Panc1 (cell line): ENCODE measurements around the gene GDPD5. TPM values are rescaled to one million over a fixed set of nuclear protein-coding genes. Genes with fewer than 3 reads are reported as not detected.

Source experiments
- ATAC-seq: fragments of 200-7000 bp; cut with Tn5 transposase; 2 replicates; pipeline ENCODE4 v1.9.1; 2020; ENCODE audit warnings: mild to moderate bottlenecking, moderate library complexity
- BruUV-seq: library from RNA; stranded (reverse); fragments of 400-500 nt; replicated peaks from 2 replicates; lab custom pipeline; 2021; lab: Mats Ljungman, UMichigan
- CTCF ChIA-PET: fragments of 300-600 bp; sonication (Branson Sonifier 250); formaldehyde crosslinking; loops from one replicate; lab custom pipeline; 2022; ENCODE audit warnings: antibody characterized with exemption; lab: Charles Lee
- POLR2A ChIA-PET: fragments of 300-600 bp; sonication (Branson Sonifier 250); formaldehyde crosslinking; loops from one replicate; lab custom pipeline; 2022; ENCODE audit warnings: antibody characterized with exemption; lab: Charles Lee
- DNase-seq: peaks from one replicate; pipeline ENCODE4 v3.0.0-alpha.2; 2010; ENCODE audit warnings: low read depth, low spot score
- H3K27ac ChIP-seq: 2 replicates; pipeline ENCODE4 v1.5.1; 2011; ENCODE audit warnings: mild to moderate bottlenecking, low read length, inconsistent platforms
- H3K27me3 ChIP-seq: fragments of 200-500 bp; sonication (Bioruptor generic); 2 replicates; pipeline ENCODE4 v1.6.0; 2014; ENCODE audit warnings: low read length, inconsistent platforms; ENCODE audit not compliant: control insufficient read depth, insufficient read depth
- H3K36me3 ChIP-seq: fragments of 200-500 bp; sonication (Bioruptor generic); 2 replicates; pipeline ENCODE4 v1.5.1; 2014; ENCODE audit warnings: inconsistent platforms, mild to moderate bottlenecking, low read length, moderate library complexity; ENCODE audit not compliant: control insufficient read depth, insufficient read depth
- H3K4me1 ChIP-seq: 2 replicates; pipeline ENCODE4 v1.5.1; 2011; ENCODE audit warnings: inconsistent platforms, mild to moderate bottlenecking, low read length, moderate library complexity; ENCODE audit not compliant: control insufficient read depth, insufficient read depth
- H3K4me3 ChIP-seq, 2 experiments: 2 replicates each; pipeline ENCODE4 v1.5.1; 2011 to 2012; ENCODE audit warnings: low read depth in 2 of 2, low read length in 2 of 2, mild to moderate bottlenecking in 2 of 2, inconsistent platforms in 1 of 2, moderate library complexity in 1 of 2
- H3K9me3 ChIP-seq: fragments of 200-500 bp; sonication (Bioruptor generic); 2 replicates; pipeline ENCODE4 v1.5.1; 2014; ENCODE audit warnings: low read depth, mild to moderate bottlenecking, inconsistent platforms, low read length, moderate library complexity; ENCODE audit not compliant: control insufficient read depth, insufficient read depth
- POLR2AphosphoS5 ChIP-seq: IDR thresholded peaks from 2 replicates; pipeline ENCODE4 v1.6.1; 2012; ENCODE audit warnings: mild to moderate bottlenecking, low read depth, low read length, moderate library complexity
- SIN3A ChIP-seq: IDR thresholded peaks from 2 replicates; pipeline ENCODE4 v1.6.1; 2012; ENCODE audit warnings: low read depth, mild to moderate bottlenecking, low read length, moderate library complexity, borderline replicate concordance; ENCODE audit not compliant: insufficient read depth
- TCF7L2 ChIP-seq: IDR thresholded peaks from 2 replicates; pipeline ENCODE4 v1.6.1; 2011; ENCODE audit warnings: mild to moderate bottlenecking, low read depth, low read length, inconsistent platforms
- in situ Hi-C: cut with HindIII; loops from 2 replicates; pipeline ENCODE4 v1.10.0; 2016; ENCODE audit warnings: low sequenced_read_pairs, low pct_unique_long_range_greater_than_20kb
- intact Hi-C: fragments of 100-400 bp; cut with micrococcal nuclease; formaldehyde crosslinking; loops from one replicate; pipeline ENCODE4 v1.10.0; 2022; ENCODE audit not compliant: unreplicated experiment
- total RNA-seq: library from RNA; stranded (reverse); gene quantifications from one replicate; pipeline ENCODE4 v1.2.1, GENCODE V29; 2021; ENCODE audit not compliant: unreplicated experiment
- TF ChIP-seq, protein P1 (sequence below): fragments of 450-650 bp; IDR thresholded peaks from 2 replicates; pipeline ENCODE4 v1.5.1; 2017; ENCODE audit warnings: mild to moderate bottlenecking
- TF ChIP-seq, protein P2 (sequence below), 2 experiments: IDR thresholded peaks; 2 replicates each; pipeline ENCODE4 v1.6.1; 2011 to 2012; ENCODE audit warnings: low read depth in 2 of 2, control low read depth in 1 of 2, low read length in 1 of 2, mild to moderate bottlenecking in 1 of 2, moderate library complexity in 1 of 2; ENCODE audit not compliant: insufficient read depth in 1 of 2

Gene GDPD5
- total RNA-seq, 1 experiment from 2014 or later, result 6.0 TPM

DNA sequence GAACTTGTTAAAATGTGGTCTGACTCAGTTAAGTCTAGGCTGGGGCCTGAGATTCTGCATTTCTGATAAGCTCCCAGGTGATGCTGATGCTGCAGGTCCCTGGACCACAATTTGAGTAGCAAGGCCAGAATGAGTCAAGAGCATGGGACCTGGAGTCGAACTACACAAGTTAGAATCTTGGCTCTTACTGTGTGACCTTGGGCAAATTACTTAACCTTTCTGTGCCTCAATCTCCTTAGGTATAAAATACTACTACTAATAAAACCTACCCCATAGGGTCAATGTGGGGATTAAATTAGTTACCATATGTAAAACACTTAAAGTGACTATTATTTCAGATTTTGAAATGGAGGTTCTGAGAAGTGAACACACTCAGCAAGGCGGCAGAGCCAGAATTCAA lies 34.3 kb downstream of the GDPD5 start:
- no peak for DNase-seq
- Histone ChIP-seq H3K36me3 (no peaks in the 10 kb centered on the region), H3K27me3 (no peaks in the 10 kb centered on the region), H3K4me3 (no peak overlapping the region), H3K9me3 (no peaks in the 10 kb centered on the region), H3K4me1 (peaks cover 3% of the 10 kb centered on the region; the same call in 1 of the 2 replicates), H3K27ac (no peak overlapping the region)
- ATAC-seq, result no peak
- CTCF ChIA-PET, result no interaction called here
- intact Hi-C loops (no loop called here), in situ Hi-C loops (no loop called here)
- no peak for TF ChIP-seq SIN3A
- no peak for TF ChIP-seq POLR2AphosphoS5
- TF ChIP-seq, protein P1, sequence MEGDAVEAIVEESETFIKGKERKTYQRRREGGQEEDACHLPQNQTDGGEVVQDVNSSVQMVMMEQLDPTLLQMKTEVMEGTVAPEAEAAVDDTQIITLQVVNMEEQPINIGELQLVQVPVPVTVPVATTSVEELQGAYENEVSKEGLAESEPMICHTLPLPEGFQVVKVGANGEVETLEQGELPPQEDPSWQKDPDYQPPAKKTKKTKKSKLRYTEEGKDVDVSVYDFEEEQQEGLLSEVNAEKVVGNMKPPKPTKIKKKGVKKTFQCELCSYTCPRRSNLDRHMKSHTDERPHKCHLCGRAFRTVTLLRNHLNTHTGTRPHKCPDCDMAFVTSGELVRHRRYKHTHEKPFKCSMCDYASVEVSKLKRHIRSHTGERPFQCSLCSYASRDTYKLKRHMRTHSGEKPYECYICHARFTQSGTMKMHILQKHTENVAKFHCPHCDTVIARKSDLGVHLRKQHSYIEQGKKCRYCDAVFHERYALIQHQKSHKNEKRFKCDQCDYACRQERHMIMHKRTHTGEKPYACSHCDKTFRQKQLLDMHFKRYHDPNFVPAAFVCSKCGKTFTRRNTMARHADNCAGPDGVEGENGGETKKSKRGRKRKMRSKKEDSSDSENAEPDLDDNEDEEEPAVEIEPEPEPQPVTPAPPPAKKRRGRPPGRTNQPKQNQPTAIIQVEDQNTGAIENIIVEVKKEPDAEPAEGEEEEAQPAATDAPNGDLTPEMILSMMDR, result no peak
- TF ChIP-seq, protein P2, sequence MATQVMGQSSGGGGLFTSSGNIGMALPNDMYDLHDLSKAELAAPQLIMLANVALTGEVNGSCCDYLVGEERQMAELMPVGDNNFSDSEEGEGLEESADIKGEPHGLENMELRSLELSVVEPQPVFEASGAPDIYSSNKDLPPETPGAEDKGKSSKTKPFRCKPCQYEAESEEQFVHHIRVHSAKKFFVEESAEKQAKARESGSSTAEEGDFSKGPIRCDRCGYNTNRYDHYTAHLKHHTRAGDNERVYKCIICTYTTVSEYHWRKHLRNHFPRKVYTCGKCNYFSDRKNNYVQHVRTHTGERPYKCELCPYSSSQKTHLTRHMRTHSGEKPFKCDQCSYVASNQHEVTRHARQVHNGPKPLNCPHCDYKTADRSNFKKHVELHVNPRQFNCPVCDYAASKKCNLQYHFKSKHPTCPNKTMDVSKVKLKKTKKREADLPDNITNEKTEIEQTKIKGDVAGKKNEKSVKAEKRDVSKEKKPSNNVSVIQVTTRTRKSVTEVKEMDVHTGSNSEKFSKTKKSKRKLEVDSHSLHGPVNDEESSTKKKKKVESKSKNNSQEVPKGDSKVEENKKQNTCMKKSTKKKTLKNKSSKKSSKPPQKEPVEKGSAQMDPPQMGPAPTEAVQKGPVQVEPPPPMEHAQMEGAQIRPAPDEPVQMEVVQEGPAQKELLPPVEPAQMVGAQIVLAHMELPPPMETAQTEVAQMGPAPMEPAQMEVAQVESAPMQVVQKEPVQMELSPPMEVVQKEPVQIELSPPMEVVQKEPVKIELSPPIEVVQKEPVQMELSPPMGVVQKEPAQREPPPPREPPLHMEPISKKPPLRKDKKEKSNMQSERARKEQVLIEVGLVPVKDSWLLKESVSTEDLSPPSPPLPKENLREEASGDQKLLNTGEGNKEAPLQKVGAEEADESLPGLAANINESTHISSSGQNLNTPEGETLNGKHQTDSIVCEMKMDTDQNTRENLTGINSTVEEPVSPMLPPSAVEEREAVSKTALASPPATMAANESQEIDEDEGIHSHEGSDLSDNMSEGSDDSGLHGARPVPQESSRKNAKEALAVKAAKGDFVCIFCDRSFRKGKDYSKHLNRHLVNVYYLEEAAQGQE (IDR thresholded peaks at IDR 0.05; ENCODE audit: insufficient read depth in 1 of 2, low read depth in 2 of 2, low read length in 1 of 2), result no peak
- no peak for TF ChIP-seq TCF7L2
- BruUV-seq, result no TSS peak
- POLR2A ChIA-PET, result no interaction called here

DNA sequence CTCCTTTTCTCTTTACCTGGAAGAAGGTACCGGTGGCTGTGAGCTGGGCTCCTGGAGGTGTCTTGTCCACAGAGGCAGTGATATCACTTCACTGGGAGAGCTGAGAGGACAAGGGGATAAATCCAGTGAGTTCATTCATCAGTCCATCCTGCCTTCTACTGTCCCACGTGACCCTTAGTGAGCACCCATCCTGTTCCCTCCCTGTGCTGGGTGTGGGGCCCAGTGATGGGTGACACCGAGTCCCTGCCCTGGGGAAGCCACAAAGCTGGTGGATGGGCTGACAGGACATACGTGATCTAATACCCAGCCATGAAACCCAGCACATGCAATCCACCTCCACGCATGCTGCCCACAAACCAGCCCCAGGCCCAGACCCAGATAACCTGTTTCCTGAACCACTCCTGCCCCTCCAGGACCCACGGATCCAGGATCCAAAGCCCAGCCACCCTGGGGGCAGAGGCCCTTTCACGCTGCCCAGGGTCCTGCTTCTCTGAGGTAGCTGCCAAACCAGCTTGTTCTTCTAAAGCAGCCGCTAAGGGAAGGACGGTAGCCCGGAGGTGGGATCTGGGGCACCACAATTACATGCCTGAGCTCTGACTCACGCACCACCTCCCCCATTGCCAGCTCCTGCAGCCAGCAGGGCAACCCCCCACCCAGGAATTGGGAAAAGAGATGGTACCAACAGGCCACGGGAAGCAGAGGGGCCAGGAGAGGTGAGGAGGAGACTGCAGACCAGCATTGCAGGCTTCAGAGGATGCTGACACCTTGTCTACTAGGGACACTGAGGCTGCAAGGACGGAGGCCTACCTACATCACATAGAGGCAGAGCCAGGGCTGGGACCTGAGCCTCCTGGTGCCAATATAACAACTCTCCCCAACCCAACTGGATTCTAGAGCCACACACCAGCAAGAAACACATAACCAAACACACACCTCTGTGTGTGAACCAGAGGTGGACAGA lies 35.2 kb downstream of the GDPD5 start:
- Histone ChIP-seq H3K27ac (no peak overlapping the region), H3K4me1 (peaks cover 3% of the 10 kb centered on the region; the same call in 1 of the 2 replicates), H3K36me3 (no peaks in the 10 kb centered on the region), H3K9me3 (no peaks in the 10 kb centered on the region), H3K4me3 (no peak overlapping the region), H3K27me3 (no peaks in the 10 kb centered on the region)
- intact Hi-C loops, result no loop called here
- in situ Hi-C loops, result no loop called here
- ChIA-PET CTCF (no interaction called here), POLR2A (no interaction called here)
- TF ChIP-seq, protein P1, result no peak
- TF ChIP-seq SIN3A, result no peak
- no TSS peak for BruUV-seq
- no peak for DNase-seq
- peak; percentile 41; the same call in 1 of the 2 replicates for ATAC-seq
